GM21390 (cell line): ENCODE data around the gene ZC3H6.
"Not testable (repeated sequence)": the region's sequence is repeated elsewhere in the genome, so short reads cannot be mapped to it uniquely, and the experiment has no call there.

Source experiments
- ATAC-seq: cut with Tn5 transposase; IDR thresholded peaks from one replicate; pipeline ENCODE4 v1.9.1; 2021; ENCODE audit not compliant: unreplicated experiment

ZC3H6 gene

DNA sequence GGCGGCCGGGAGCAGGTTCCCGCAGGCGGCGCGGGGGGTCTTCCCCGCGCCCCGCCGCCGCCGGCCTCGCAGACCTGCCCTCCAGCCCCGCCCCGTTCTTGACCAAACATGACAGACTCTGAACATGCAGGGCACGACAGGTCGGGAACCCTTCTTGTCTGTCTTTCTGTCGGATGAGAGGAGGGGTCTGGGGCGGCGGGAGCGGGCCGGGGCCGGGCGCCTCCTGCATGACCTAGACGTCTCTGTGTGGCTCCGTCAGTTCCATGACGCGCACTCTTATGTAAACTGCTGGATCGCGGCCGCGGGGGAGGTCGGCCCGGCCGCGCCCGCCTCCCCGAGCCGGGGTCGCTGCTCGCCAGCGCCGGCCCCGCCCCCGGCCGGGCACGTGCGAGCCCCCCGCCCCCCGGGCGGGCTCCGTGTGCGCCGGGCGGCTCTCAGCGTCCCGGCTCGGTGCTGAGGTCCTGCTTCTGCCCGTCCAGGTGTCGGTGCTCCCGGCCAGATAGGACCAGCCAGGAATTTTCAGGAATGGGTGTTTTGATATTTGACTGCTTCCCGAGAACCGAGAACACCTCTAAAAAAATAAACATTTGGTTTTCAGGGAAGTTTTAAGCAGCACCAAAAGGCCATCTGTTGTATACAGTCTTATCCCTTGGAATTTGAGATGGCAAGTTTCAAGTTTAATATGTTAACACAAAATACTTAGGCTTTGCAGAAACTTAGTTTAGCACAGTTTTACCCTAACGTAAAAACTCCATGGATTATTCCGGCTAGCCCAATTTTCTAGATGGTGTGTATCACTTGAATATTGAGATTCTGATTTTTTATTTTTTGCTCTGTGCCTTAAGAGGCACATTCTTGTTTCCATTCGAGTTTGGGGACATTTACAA is 733 bp downstream of the ZC3H6 start:
- ATAC-seq = peak; percentile 52

DNA sequence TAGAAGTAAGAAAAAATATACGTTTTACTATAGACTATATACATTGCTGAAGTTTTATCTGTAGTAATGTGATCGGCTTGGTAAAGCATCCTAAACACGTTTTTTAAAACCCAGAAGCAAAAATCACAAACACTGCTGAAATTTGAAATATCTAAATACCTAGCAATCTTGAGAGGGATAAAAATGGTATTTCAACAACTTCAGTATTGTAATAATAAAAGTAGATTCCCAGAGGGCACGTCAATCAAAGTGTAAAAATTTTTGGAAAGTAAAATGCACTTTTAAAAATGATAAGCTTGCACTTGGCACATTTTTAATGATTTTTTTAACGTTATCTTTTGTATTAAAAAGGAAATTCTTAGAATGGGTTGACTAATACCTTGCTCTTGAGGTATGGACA is 1.6 kb downstream of the ZC3H6 start:
- no peak for ATAC-seq

DNA sequence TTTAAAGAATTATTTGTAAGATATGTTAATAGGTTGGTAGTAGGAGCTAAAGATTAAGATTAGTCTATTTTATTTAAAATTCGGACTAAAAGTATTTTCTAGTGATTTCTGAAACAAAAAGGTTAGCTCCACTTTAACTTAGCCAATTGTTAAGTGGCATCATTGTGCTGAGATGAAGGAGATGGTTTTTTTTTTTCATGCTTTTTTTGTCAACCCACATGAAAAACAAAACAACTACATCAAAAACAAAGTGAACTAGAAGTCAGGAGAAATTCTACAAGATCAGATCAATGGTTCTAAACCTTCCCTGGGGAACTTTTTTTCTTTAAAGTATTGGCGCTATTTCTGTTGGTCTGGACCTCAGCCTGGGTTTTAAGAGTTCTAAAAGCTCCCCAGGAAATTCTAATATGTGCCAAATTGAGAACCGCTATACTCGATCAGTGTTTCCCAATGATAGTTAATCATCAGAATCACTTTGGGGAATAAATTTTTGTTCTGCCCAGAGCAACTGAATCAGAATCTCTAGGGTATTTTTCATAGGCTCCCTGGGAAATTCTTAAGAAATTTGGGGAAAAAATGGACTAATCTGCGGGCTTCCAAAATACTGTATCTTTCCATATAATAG is 2.3 kb downstream of the ZC3H6 start:
- no peak for ATAC-seq

DNA sequence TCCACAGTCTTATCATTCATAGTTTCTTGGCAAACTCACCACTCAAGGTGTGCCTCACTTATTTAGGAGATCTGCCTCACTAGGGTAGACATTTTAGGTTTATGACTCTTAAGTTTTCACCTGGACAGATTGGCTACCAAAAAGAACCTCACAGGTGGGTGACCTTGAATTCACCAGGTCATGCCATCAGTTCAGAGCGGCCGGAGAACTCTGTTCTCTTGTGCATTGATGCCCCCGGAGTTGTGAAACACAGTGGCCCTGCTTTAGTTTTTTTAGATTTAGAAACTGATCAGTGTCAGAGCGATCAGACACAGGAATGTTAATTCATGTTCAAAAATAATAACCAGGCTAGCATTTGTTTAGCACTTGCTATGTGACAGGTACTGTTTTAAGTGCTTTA is 6.7 kb downstream of the ZC3H6 start:
- ATAC-seq = not testable (repeated sequence)

DNA sequence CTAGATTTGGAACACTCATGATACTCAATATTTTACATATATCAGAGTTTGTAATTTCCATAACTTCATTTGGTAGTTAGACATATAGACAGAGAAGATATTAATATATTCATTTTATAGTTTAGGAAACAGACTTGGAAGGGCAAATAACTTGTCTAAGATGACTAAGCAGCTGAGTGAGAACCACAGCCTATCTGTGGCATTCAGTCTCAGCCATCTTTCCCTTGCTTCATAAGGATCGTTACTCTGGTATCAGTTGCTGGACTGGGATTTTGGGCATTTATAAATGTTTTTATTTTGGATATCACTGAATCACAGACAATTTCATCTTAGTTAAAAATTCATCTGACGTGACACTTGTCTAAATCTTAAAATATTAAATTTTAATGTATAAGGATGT is 8.1 kb downstream of the ZC3H6 start:
- ATAC-seq = not testable (repeated sequence)

DNA sequence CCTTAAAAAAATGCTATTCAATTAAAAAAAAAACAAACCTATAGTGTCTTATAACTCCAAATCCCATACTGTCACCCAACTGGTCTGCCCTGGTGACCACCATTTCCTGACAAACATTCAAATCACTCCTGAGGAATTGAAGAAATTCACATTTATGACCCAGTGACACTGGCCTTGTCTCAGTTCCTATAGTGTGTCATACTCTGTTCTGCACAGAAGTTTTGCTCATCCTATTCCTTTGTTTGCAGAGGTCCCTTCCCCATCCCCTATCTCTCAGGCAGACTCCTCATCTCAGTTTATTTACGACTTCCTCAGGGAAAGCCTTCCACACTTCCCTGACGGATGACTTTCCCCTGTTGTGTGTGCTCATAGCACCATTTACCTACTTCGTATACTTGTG is 14.7 kb downstream of the ZC3H6 start:
- no peak for ATAC-seq

DNA sequence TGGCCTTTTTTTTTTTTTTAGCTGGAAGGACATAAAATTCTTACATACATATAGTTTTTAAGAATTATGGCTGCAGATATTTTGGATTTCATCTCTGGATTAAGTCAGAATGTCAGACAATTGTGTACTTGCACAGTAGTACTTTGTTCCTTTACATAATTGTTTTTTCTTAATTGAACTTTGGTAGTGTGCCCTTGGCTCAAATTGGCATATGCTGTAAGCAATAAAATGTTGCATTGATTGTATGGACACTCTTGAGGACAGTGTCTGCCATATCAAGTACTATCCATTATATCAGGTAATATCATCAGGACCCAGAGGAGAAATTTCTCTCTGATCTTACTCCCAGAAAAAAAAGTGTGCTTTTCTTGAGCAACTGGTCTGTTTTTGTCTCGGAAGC is 15.3 kb downstream of the ZC3H6 start:
- no peak for ATAC-seq

DNA sequence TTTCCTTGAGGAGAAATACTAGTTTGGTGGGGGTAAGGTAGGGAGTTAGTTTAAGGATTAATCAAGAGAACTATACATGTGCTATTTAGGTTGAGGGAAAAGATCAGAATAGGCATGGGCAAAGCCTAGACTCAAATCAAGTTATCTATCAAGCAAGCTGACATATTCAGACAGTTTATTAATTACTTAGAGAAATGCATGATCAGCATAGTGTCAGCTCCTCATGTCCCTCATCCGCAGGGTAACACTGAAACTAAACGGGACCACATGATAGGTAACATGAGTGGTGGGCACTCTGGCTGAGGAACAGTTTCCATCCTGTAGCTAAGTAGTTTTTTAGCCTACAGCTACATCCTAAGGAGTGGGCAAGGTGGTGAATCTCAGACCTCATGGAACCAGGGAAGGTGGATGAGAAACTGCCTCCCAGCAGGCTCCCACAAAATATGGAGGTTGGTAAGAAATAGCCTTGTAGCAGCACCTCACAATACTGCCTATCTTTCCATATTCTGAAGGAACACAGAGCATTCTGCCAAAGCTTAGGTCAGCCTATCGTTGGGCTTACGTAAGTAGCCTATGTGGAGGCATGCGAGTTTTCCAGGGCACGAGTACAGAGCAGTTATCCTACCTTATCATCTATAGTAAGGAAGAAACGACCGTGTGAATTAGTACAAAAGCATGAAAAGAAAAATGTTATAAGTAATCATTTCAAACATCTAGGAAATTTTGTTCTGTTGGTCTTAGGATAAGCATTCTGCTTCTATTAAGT is 18.4 kb downstream of the ZC3H6 start:
- no peak for ATAC-seq

DNA sequence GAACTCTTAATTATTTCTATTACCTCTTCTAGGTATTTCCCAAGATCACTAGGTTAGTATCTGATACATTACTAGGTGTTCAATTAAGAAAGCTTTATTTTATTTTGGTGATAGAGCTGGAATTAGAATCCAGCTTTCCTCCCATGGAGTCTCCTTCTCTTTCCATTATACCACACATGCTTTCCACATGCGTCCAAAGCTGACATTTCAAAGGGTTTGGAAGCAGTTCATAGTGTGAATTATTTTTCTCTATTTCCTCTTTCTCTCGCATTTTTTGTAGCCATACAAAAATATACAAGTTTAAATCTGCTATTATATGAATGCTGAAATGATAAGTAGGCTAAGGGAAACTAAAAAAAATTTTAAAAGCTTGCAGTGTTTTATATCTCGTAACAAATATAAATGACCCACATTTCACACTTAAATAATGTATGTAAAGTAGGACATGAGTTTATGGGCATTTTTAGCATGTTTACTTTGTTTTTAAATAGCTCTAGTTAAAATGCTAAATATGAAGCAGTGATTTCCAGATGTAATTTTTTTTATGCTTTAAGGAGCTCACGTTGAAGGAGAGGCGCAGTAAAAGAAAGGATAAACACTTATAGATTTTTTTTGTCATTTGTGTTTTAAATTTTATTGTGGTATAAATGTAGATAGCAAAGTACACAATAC is 20.1 kb downstream of the ZC3H6 start:
- no peak for ATAC-seq

DNA sequence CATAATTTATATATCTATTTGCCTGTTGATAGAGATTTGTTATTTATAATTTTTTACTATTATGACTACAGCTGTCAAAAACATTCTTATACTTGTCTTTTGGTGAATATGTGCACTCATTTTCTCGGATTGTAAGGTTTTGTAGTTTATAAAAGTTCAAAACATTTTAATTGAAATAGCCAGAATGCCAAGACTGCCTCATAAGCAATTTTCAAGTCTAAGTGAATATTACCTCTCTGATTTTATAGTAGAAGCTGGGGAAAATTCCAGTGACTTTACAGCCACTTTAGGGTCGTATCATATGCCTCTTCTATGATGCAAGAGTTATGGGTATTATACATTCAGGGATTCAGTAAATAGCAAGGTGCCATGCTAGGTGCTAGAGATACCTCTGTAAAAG is 21.0 kb downstream of the ZC3H6 start:
- ATAC-seq = no peak

DNA sequence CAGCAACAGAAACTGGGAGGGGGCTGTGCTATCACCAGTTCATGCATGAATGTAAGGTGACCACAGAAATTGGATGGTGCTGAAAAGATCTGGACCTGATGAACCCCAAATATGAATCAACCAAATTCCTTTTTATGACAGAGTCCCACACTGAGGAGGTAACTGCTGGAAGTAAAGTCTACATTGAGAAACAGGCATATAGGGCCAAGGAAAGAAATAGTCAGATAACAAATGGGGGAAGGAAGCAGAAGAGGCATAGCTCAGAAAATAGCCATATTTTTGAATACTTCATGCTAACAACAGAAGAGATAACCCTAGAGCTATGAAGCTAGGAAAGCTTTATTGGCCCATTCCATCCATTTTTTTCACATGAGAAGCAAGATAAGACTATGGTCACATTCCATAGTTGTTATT is 25.8 kb downstream of the ZC3H6 start:
- ATAC-seq = no peak

DNA sequence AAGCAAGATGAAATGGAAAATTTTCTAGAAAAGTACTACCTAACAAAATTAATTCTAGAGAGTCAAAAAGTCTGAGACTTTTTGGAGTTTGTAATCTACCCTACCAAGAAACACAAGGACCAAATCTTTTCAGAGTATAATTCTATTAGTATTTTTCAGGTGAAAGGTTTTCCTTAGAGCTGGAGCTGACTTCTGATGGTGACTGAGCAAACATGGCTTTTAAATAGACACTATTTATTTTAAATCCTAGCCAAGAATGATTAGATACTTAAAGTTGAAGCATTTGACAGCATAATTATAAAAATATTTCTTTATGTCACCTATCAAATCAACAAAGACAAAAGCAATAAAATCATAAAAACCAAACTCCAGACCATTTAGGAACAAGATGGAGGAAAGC is 26.6 kb downstream of the ZC3H6 start:
- ATAC-seq = no peak

DNA sequence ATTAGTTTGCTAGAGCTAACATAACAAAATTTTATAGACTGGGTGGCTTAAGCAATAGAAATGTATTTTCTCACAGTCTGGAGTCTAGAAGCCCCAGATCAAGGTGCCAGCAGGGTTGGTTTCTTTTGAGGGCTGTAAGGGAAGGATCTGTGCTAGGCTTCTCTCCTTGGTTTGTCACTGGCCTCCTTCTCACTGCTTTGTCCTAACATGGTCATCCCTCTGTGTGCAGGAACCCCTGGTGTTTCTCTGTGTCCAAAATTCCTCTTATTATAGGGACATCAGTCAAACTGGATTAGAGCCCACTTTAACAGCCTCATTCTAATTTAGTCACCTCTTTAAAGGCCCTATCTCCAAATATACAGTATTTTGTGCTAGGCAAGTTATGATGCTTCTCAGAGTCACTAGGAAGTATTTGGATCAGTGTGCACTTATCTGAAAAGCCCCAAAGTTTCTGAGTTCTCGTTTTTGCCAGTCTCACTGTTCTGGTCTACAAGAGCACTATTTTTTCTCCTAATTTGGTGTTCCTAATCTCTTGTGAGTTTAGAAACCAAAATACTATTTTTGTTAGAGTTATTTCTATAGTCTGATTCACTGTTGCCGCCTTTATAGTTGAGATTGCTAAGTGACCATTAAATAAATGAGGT is 29.0 kb downstream of the ZC3H6 start:
- ATAC-seq = peak; percentile 57

DNA sequence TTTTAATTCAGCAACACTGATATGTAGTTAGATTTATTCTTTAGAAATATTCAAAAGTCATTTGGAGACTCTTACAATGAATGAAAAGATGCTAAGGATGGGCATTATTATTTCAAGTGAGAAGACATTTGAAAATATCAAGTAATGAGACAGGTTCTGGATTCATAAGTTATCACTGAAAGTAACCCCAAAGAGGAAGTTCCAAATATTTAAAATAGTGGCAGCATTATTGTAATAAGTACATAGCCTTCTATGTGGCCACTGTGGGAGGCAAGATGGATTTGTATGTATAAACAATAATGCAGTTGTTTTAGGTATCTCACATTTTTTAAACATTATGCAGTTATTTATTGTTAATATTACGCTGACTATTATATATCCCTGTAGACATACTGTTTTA is 29.7 kb downstream of the ZC3H6 start:
- no peak for ATAC-seq

DNA sequence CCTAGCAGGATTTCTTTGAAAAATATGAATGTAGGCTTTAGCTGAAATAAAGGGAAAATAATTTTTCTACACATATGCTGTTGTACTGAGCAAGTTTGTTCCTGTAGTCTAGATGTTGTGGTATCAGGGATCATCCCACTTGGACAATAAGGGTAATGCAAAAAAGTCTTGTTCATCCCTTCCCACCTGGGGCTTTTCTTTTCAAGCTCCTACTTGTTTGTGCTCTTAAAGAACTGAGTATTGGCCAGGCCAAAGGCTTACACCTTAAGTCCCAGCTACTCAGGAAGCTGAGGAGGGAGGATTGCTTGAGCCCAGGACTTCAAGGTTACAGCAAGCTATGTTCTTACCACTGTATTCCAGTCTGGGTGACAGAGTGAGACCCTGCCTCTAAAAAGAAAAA is 35.5 kb downstream of the ZC3H6 start:
- no peak for ATAC-seq

DNA sequence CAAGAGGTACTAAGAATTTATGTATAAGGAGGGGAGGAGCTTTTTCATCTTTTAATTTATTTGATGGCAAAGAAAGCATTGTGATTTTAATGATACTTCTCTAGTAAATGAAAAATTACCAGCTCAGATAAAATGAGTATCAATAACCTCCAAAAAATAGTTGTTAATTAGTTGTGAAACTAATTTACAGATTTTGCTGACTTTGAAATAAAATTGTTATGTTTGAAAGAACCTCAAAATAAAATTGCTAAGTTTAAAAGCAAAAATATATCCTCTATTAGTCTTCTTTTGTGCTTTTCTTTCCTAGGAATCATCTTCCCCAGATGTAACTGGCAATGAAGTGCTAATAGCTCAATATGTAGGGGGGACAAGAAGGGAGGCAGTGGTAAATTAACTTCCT is 36.5 kb downstream of the ZC3H6 start:
- ATAC-seq = no peak

DNA sequence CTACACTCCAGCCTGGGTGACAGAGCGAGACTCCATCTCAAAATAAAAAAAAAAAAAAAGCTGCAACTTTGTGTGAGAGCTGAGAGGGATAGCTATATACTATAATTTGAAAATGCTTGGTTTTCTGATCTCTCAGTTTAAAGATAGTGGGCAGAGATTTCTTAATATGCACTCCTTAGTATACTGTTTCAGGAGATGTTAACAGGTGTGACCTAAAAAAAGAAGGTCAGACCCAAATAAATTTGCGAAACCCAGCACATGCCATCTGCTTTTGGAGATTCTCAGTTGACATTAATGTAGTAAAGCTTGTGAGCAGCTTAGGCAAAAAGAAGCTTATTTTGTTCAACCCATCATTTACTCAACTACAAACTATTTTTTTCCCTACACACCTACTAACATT is 37.4 kb downstream of the ZC3H6 start:
- no peak for ATAC-seq

DNA sequence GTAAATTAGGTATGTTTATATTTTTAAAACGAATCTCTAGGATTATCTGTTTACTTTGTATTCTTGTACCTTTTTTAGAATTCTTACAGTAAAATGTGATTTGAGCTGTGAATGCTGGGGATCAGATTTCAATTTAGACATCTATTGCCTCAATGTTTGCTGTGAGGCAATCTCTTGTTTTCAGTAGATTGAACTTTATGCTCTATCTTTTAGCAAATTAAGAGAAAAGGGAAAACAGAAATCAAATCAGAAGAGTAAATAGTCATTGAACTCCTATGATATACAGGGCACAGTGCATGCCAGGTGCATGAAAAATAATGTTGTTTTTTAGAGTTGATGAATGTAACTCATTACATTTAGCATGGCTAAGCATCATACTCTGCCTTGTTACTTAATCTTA is 39.5 kb downstream of the ZC3H6 start:
- no peak for ATAC-seq

DNA sequence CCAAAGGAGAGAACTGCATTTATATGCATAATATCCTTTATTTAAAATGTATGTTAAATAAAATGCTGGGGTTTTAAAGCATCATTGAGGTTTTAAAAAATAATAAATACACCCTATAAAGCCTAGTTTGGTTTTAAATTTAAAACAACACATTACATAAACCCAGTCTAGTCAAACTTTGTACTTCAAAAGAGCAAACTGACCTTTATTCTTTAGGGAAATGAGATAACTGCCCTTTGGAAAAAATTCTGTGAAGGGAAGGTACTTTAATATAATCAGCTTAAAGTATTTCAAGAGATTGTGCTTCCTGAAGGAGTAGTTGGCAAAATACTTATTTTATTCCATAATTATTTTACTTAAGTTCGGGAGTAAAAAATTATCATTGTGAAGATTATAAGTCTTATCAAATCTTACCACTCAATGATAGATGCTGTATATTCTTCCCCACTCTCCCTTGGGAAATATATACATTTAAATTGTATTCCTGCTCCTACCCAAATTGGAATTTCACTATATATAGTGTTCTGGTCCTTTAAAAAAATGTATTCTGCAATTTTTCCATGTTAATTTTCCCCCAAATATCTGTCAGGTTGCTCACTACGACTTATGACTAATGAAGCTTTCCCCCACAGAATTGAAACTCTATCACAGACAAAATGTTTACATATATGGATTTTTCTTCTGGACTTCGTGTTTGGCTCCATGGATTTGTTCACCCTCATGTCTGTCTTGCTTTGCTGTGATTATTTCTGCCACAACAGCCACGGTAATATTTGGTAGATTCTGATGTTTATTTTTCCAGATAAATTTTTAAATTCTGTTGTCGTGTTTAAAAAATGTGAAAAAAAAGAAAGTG is 42.1 kb downstream of the ZC3H6 start:
- no peak for ATAC-seq

DNA sequence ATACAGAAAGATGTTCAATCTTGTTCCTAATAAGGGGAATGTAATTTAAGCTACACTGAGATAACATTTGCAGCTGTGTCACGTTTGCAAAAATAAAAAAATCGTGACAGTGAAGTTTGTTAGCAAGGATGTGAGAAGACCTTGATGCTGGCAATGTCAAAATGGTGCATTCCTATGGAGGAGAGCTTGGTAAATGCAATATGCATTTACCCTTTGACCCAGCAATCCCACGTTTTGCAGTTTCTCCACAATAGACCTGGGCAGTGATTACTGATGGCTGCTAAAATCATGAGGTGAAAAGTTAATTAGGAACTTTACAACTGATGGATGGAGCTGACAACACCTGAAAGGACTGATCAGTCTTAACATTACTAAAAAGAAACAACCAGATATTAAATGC is 43.1 kb downstream of the ZC3H6 start:
- no peak for ATAC-seq
